Measurements from ENCODE around the gene PANX2. TPM values are rescaled to one million over a fixed set of nuclear protein-coding genes. Genes with fewer than 3 reads are reported as not detected.
A peak's percentile ranks its signal among the peaks of the same experiment; 100 is the strongest.

The PANX2 gene
- total and polyA plus RNA-seq, 5 donors from 2014 or later = not detected

- Histone ChIP-seq H3K27ac (ENCODE audit: insufficient read depth, low read length, poor library complexity, severe bottlenecking) (no peak overlapping the region), H3K9me3 (ENCODE audit: control insufficient read depth in 2 of 2, low read length in 2 of 2) (no peaks in the 10 kb centered on the region), H3K36me3 (ENCODE audit: control insufficient read depth, insufficient read depth, low read length) (no peaks in the 10 kb centered on the region), H3K27me3 (ENCODE audit: control insufficient read depth, insufficient read depth, low read length) (peaks cover 4% of the 10 kb centered on the region), H3K4me3 (ENCODE audit: low read depth, low read length) (no peak overlapping the region), H3K4me1 (ENCODE audit: control insufficient read depth, insufficient read depth, low read length, poor library complexity, severe bottlenecking) (no peaks in the 10 kb centered on the region)
- peaks cover 55% of the 10 kb centered on the region for H3K27me3 Mint-ChIP-seq
- H3K4me3 Mint-ChIP-seq = no peak overlapping the region
- H3K4me1 Mint-ChIP-seq = peaks cover 0 to 10% (median 2%) of the 10 kb centered on the region in 4 donors
- no peaks in the 10 kb centered on the region for H3K36me3 Mint-ChIP-seq
- no peak overlapping the region for H3K27ac Mint-ChIP-seq
- H3K9me3 Mint-ChIP-seq = no peaks in the 10 kb centered on the region
- ATAC-seq (ENCODE audit: low read depth in 2 of 2) (peak in 1 of 2 donors; percentile 27), DNase-seq (peak in 1 of 3 donors; percentile 62)
These were observed 673 bp upstream of the PANX2 start for GRCh38 chr22:50169774-50170341.

- Mint-ChIP-seq H3K27me3 (peaks cover 56% of the 10 kb centered on the region), H3K36me3 (no peaks in the 10 kb centered on the region), H3K4me1 (peaks cover 0 to 10% (median 2%) of the 10 kb centered on the region in 4 donors), H3K4me3 (peak overlapping the region; percentile 10 to 76 (median 54)), H3K9me3 (no peaks in the 10 kb centered on the region), H3K27ac (no peak overlapping the region)
- H3K4me3 ChIP-seq (ENCODE audit: low read depth, low read length) = no peak overlapping the region
- no peaks in the 10 kb centered on the region for H3K4me1 ChIP-seq (ENCODE audit: control insufficient read depth, insufficient read depth, low read length, poor library complexity, severe bottlenecking)
- no peaks in the 10 kb centered on the region for H3K9me3 ChIP-seq (ENCODE audit: control insufficient read depth in 2 of 2, low read length in 2 of 2)
- H3K27ac ChIP-seq (ENCODE audit: insufficient read depth, low read length, poor library complexity, severe bottlenecking) = no peak overlapping the region
- no peak for DNase-seq
- peaks cover 4% of the 10 kb centered on the region for H3K27me3 ChIP-seq (ENCODE audit: control insufficient read depth, insufficient read depth, low read length)
- no peak for ATAC-seq (ENCODE audit: low read depth in 2 of 2)
- H3K36me3 ChIP-seq (ENCODE audit: control insufficient read depth, insufficient read depth, low read length) = no peaks in the 10 kb centered on the region
These were observed 911 bp downstream of the PANX2 start for GRCh38 chr22:50171319-50171964.

GRCh38 chr22:50171965-50172421 lies 1.5 kb downstream of the PANX2 start:
- Histone ChIP-seq H3K9me3 (ENCODE audit: control insufficient read depth in 2 of 2, low read length in 2 of 2) (no peaks in the 10 kb centered on the region), H3K36me3 (ENCODE audit: control insufficient read depth, insufficient read depth, low read length) (no peaks in the 10 kb centered on the region), H3K27me3 (ENCODE audit: control insufficient read depth, insufficient read depth, low read length) (peaks cover 4% of the 10 kb centered on the region), H3K4me1 (ENCODE audit: control insufficient read depth, insufficient read depth, low read length, poor library complexity, severe bottlenecking) (no peaks in the 10 kb centered on the region), H3K27ac (ENCODE audit: insufficient read depth, low read length, poor library complexity, severe bottlenecking) (no peak overlapping the region), H3K4me3 (ENCODE audit: low read depth, low read length) (no peak overlapping the region)
- Mint-ChIP-seq H3K9me3 (no peaks in the 10 kb centered on the region), H3K27me3 (peaks cover 54% of the 10 kb centered on the region), H3K4me3 (peak overlapping the region in 3 of 4 donors; percentile 10 to 70 (median 39)), H3K36me3 (no peaks in the 10 kb centered on the region), H3K4me1 (peaks cover 0 to 10% (median 2%) of the 10 kb centered on the region in 4 donors), H3K27ac (no peak overlapping the region)
- no peak for DNase-seq
- no peak for ATAC-seq (ENCODE audit: low read depth in 2 of 2)

GRCh38 chr22:50173311-50173982 lies 2.9 kb downstream of the PANX2 start:
- peaks cover 39% of the 10 kb centered on the region for H3K27me3 Mint-ChIP-seq
- no peaks in the 10 kb centered on the region for H3K9me3 Mint-ChIP-seq
- no peak overlapping the region for H3K4me3 Mint-ChIP-seq
- peaks cover 4% of the 10 kb centered on the region for H3K27me3 ChIP-seq (ENCODE audit: control insufficient read depth, insufficient read depth, low read length)
- no peak overlapping the region for H3K27ac ChIP-seq (ENCODE audit: insufficient read depth, low read length, poor library complexity, severe bottlenecking)
- H3K4me3 ChIP-seq (ENCODE audit: low read depth, low read length) = no peak overlapping the region
- no peaks in the 10 kb centered on the region for H3K4me1 ChIP-seq (ENCODE audit: control insufficient read depth, insufficient read depth, low read length, poor library complexity, severe bottlenecking)
- no peak for ATAC-seq (ENCODE audit: low read depth in 2 of 2)
- H3K9me3 ChIP-seq (ENCODE audit: control insufficient read depth in 2 of 2, low read length in 2 of 2) = no peaks in the 10 kb centered on the region
- H3K4me1 Mint-ChIP-seq = peaks cover 0 to 10% (median 2%) of the 10 kb centered on the region in 4 donors
- no peak for DNase-seq
- no peaks in the 10 kb centered on the region for H3K36me3 ChIP-seq (ENCODE audit: control insufficient read depth, insufficient read depth, low read length)
- no peak overlapping the region for H3K27ac Mint-ChIP-seq
- no peaks in the 10 kb centered on the region for H3K36me3 Mint-ChIP-seq

- Mint-ChIP-seq H3K27me3 (peaks cover 34% of the 10 kb centered on the region), H3K4me3 (no peak overlapping the region), H3K9me3 (no peaks in the 10 kb centered on the region), H3K27ac (no peak overlapping the region), H3K36me3 (no peaks in the 10 kb centered on the region), H3K4me1 (peaks cover 0 to 6% (median 1%) of the 10 kb centered on the region in 4 donors)
- no peaks in the 10 kb centered on the region for H3K9me3 ChIP-seq (ENCODE audit: control insufficient read depth in 2 of 2, low read length in 2 of 2)
- H3K4me1 ChIP-seq (ENCODE audit: control insufficient read depth, insufficient read depth, low read length, poor library complexity, severe bottlenecking) = no peaks in the 10 kb centered on the region
- ATAC-seq (ENCODE audit: low read depth in 2 of 2) (no peak), DNase-seq (no peak)
- no peak overlapping the region for H3K27ac ChIP-seq (ENCODE audit: insufficient read depth, low read length, poor library complexity, severe bottlenecking)
- H3K27me3 ChIP-seq (ENCODE audit: control insufficient read depth, insufficient read depth, low read length) = peaks cover 2% of the 10 kb centered on the region
- no peak overlapping the region for H3K4me3 ChIP-seq (ENCODE audit: low read depth, low read length)
- no peaks in the 10 kb centered on the region for H3K36me3 ChIP-seq (ENCODE audit: control insufficient read depth, insufficient read depth, low read length)
These were observed 3.4 kb downstream of the PANX2 start for GRCh38 chr22:50173983-50174355.

GRCh38 chr22:50174382-50175190 lies 4.1 kb downstream of the PANX2 start:
- Mint-ChIP-seq H3K9me3 (no peaks in the 10 kb centered on the region), H3K4me1 (peaks cover 0 to 4% (median 0%) of the 10 kb centered on the region in 4 donors), H3K27ac (no peak overlapping the region), H3K36me3 (no peaks in the 10 kb centered on the region), H3K27me3 (peaks cover 28% of the 10 kb centered on the region), H3K4me3 (no peak overlapping the region)
- H3K27me3 ChIP-seq (ENCODE audit: control insufficient read depth, insufficient read depth, low read length) = no peaks in the 10 kb centered on the region
- H3K9me3 ChIP-seq (ENCODE audit: control insufficient read depth in 2 of 2, low read length in 2 of 2) = no peaks in the 10 kb centered on the region
- H3K4me1 ChIP-seq (ENCODE audit: control insufficient read depth, insufficient read depth, low read length, poor library complexity, severe bottlenecking) = no peaks in the 10 kb centered on the region
- no peak overlapping the region for H3K27ac ChIP-seq (ENCODE audit: insufficient read depth, low read length, poor library complexity, severe bottlenecking)
- ATAC-seq (ENCODE audit: low read depth in 2 of 2) (no peak), DNase-seq (no peak)
- H3K36me3 ChIP-seq (ENCODE audit: control insufficient read depth, insufficient read depth, low read length) = no peaks in the 10 kb centered on the region
- H3K4me3 ChIP-seq (ENCODE audit: low read depth, low read length) = no peak overlapping the region

- no peaks in the 10 kb centered on the region for H3K9me3 ChIP-seq (ENCODE audit: control insufficient read depth in 2 of 2, low read length in 2 of 2)
- H3K4me3 ChIP-seq (ENCODE audit: low read depth, low read length) = no peak overlapping the region
- no peaks in the 10 kb centered on the region for H3K9me3 Mint-ChIP-seq
- no peak for DNase-seq
- H3K4me1 Mint-ChIP-seq = peaks cover 0 to 7% (median under 1%) of the 10 kb centered on the region in 4 donors
- no peak overlapping the region for H3K4me3 Mint-ChIP-seq
- H3K36me3 Mint-ChIP-seq = no peaks in the 10 kb centered on the region
- no peak overlapping the region for H3K27ac ChIP-seq (ENCODE audit: insufficient read depth, low read length, poor library complexity, severe bottlenecking)
- no peaks in the 10 kb centered on the region for H3K36me3 ChIP-seq (ENCODE audit: control insufficient read depth, insufficient read depth, low read length)
- H3K27me3 Mint-ChIP-seq = peaks cover 28% of the 10 kb centered on the region
- H3K4me1 ChIP-seq (ENCODE audit: control insufficient read depth, insufficient read depth, low read length, poor library complexity, severe bottlenecking) = no peaks in the 10 kb centered on the region
- no peak overlapping the region for H3K27ac Mint-ChIP-seq
- no peaks in the 10 kb centered on the region for H3K27me3 ChIP-seq (ENCODE audit: control insufficient read depth, insufficient read depth, low read length)
- ATAC-seq (ENCODE audit: low read depth in 2 of 2) = no peak
These were observed 4.6 kb downstream of the PANX2 start for GRCh38 chr22:50175191-50175461.

Data from CD4-positive, CD25-positive, alpha-beta regulatory T cell (primary cell).